ENCODE data around the gene SH3BP2.

SH3BP2 gene

DNA sequence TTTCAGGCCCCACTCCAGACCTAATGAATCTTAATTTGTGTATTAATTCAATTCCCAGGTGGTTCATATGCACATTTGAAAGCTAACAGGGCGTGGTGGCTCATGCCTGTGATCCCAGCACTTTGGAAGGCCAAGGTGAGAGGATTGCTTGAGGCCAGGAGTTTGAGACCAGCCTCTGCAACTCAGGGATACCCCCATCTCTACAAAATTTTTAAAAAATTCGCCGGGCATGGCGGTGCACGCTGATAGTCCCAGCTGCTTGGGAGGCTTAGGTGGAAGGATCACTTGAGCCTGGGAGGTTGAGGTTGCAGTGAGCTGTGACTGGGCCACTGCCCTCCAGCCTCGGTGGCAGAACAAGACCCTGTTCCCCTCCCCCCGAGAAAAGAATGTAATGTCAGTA, 82.0 kb downstream of the SH3BP2 start:
- peaks cover 12% of the 10 kb centered on the region for H3K36me3 ChIP-seq (ENCODE audit: control insufficient read depth, insufficient read depth, low read length)
- TF ChIP-seq, protein P1, sequence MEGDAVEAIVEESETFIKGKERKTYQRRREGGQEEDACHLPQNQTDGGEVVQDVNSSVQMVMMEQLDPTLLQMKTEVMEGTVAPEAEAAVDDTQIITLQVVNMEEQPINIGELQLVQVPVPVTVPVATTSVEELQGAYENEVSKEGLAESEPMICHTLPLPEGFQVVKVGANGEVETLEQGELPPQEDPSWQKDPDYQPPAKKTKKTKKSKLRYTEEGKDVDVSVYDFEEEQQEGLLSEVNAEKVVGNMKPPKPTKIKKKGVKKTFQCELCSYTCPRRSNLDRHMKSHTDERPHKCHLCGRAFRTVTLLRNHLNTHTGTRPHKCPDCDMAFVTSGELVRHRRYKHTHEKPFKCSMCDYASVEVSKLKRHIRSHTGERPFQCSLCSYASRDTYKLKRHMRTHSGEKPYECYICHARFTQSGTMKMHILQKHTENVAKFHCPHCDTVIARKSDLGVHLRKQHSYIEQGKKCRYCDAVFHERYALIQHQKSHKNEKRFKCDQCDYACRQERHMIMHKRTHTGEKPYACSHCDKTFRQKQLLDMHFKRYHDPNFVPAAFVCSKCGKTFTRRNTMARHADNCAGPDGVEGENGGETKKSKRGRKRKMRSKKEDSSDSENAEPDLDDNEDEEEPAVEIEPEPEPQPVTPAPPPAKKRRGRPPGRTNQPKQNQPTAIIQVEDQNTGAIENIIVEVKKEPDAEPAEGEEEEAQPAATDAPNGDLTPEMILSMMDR (IDR thresholded peaks at IDR 0.05; ENCODE audit: insufficient read depth, low read length, poor library complexity, severe bottlenecking) = no peak
- H3K4me3 ChIP-seq (replicated peaks; ENCODE audit: low read depth, low read length) = no peak overlapping the region
- H3K27me3 ChIP-seq (replicated peaks; ENCODE audit: control insufficient read depth, insufficient read depth, low read length) = no peaks in the 10 kb centered on the region
- no peak for DNase-seq (ENCODE audit: extremely low read depth, insufficient read length)

DNA sequence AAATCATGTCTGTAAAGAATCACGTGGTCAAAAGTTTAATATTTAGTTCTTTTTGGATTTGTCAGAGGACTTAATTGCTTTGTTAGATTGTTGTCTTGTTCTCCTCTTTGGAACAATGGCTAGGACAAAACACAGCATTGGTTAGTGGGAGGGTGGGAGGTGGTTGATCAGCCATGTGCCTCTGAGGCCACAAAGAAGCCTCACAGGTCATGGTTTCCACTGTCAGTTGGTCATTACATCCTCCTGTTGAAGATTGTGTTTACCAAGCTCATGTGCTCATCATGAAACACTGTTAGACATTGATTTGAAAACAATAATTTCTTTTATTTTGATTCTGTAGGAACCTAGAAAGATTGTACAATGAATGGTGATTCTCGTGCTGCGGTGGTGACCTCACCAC, 82.7 kb downstream of the SH3BP2 start:
- TF ChIP-seq, protein P1 (IDR thresholded peaks at IDR 0.05; ENCODE audit: insufficient read depth, low read length, poor library complexity, severe bottlenecking) = no peak
- Histone ChIP-seq H3K27me3 (replicated peaks; ENCODE audit: control insufficient read depth, insufficient read depth, low read length) (no peaks in the 10 kb centered on the region), H3K36me3 (ENCODE audit: control insufficient read depth, insufficient read depth, low read length) (peaks cover 12% of the 10 kb centered on the region), H3K4me3 (replicated peaks; ENCODE audit: low read depth, low read length) (no peak overlapping the region)
- no peak for DNase-seq (ENCODE audit: extremely low read depth, insufficient read length)

DNA sequence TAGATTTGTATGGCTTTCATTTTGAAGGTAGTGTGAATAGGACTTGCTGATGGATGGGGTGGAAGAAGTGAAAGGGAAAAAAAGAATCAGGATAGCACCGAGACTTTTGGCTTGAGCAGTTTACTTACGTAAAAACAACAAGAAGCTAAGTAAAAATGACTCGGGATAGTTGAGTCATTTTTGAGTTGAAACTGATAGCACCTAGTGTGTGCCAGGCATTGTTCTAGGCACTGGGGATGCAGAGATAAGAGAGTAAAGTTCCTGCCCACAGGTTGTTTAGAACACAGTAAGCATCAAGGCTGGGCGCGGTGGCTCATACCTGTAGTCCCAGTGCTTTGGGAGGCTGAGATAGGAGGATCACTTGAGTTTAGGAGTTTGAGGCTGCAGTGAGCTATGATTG, 85.5 kb downstream of the SH3BP2 start:
- Histone ChIP-seq H3K36me3 (ENCODE audit: control insufficient read depth, insufficient read depth, low read length) (peaks cover 12% of the 10 kb centered on the region), H3K4me3 (replicated peaks; ENCODE audit: low read depth, low read length) (no peak overlapping the region), H3K27me3 (replicated peaks; ENCODE audit: control insufficient read depth, insufficient read depth, low read length) (no peaks in the 10 kb centered on the region)
- TF ChIP-seq, protein P1 (IDR thresholded peaks at IDR 0.05; ENCODE audit: insufficient read depth, low read length, poor library complexity, severe bottlenecking) = no peak
- no peak for DNase-seq (ENCODE audit: extremely low read depth, insufficient read length)

DNA sequence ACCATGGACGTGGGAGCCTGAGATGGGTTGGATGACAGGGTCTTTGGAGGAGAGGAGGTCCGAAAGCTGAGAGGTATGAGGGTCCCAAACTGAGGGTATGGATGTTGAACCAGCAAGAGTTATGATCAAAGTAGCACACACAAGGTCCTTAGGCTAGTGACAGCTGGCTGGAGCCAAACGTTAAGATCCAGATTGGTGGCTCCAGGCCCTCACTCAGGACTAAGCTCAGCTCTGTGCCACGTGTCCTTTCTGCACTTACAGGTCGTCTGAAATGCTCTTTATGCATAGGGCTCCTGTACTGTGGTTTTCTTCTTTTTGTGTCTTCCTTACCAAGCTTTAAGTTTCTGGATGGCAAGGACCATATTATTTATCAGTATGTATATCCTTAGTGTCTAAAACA, 86.1 kb downstream of the SH3BP2 start:
- H3K4me3 ChIP-seq (replicated peaks; ENCODE audit: low read depth, low read length) = no peak overlapping the region
- TF ChIP-seq, protein P1 (IDR thresholded peaks at IDR 0.05; ENCODE audit: insufficient read depth, low read length, poor library complexity, severe bottlenecking) = no peak
- H3K36me3 ChIP-seq (ENCODE audit: control insufficient read depth, insufficient read depth, low read length) = peaks cover 12% of the 10 kb centered on the region
- no peaks in the 10 kb centered on the region for H3K27me3 ChIP-seq (replicated peaks; ENCODE audit: control insufficient read depth, insufficient read depth, low read length)
- DNase-seq (ENCODE audit: extremely low read depth, insufficient read length) = no peak

GRCh38 chr4:2881431-2881830, 88.5 kb downstream of the SH3BP2 start:
- Histone ChIP-seq H3K4me3 (replicated peaks; ENCODE audit: low read depth, low read length) (no peak overlapping the region), H3K36me3 (ENCODE audit: control insufficient read depth, insufficient read depth, low read length) (peaks cover 15% of the 10 kb centered on the region), H3K27me3 (replicated peaks; ENCODE audit: control insufficient read depth, insufficient read depth, low read length) (no peaks in the 10 kb centered on the region)
- DNase-seq (ENCODE audit: extremely low read depth, insufficient read length) = no peak
- TF ChIP-seq, protein P1 (IDR thresholded peaks at IDR 0.05; ENCODE audit: insufficient read depth, low read length, poor library complexity, severe bottlenecking) = no peak

DNA sequence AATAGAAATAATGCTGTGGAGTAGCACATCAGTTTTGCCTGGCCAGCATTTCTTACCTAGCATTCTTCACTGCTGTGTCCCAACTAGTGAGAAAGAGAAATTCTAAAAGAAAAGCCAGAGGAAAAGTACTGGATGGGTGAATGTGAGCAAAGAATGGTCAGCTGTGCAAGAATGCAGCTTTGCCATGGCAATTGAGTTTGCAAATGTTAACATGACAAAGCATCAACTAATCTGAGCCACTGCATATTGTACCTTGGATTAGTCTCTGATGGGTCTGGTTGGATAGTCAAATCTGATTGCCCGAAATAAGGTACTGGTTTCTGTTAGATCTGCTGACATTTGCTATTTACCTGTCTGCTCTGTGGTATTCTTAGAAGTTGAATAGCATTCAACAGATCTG, 89.5 kb downstream of the SH3BP2 start:
- no peak for DNase-seq (ENCODE audit: extremely low read depth, insufficient read length)
- TF ChIP-seq, protein P1 (IDR thresholded peaks at IDR 0.05; ENCODE audit: insufficient read depth, low read length, poor library complexity, severe bottlenecking) = no peak
- Histone ChIP-seq H3K27me3 (replicated peaks; ENCODE audit: control insufficient read depth, insufficient read depth, low read length) (no peaks in the 10 kb centered on the region), H3K4me3 (replicated peaks; ENCODE audit: low read depth, low read length) (no peak overlapping the region), H3K36me3 (ENCODE audit: control insufficient read depth, insufficient read depth, low read length) (peaks cover 17% of the 10 kb centered on the region)
